GM18526 (cell line): Measurements from ENCODE around the gene LAP3.

Experiments
- POLR2A ChIP-seq: IDR thresholded peaks from 3 replicates; pipeline ENCODE4 v1.6.1; 2011; ENCODE audit not compliant: insufficient read length; ENCODE audit errors: extremely low read depth

The LAP3 gene

DNA sequence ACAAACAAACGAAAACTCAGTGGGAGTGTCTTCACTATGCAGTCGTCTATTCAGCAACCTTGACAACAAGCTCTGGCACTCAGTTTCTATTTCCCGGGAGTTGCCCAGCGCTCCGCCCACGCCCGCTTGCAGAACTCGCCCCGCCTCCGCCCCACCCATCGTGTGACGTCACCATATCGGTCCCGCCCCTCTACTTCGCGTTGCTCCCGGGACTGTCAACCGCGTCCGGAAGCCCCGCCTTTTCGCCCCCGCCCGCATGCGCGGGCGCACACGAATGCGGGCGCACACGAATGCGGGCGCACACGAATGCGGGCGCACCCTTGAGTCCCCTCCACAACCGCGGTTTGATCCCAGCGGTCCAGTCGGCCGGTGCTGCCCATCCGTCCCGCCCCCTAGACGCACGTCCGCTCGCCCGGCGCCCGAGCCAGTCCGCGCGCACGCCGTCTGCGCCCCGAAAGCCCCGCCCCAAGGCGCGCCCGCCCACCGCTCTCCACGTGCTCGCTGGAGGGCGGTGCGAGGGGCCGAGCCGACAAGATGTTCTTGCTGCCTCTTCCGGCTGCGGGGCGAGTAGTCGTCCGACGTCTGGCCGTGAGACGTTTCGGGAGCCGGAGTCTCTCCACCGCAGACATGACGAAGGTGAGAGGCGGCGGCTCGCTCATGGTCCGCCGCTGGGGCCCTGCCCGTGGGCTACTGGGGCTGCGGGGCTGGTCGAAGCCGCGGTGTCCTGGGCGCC is at the start of gene LAP3:
Gene LAP3, plus strand, starts transcription at position 267 of the 733 bp plus-strand sequence. Its CDS starts 268 bp downstream, at position 535.
- TF ChIP-seq POLR2A: peak; percentile 99

DNA sequence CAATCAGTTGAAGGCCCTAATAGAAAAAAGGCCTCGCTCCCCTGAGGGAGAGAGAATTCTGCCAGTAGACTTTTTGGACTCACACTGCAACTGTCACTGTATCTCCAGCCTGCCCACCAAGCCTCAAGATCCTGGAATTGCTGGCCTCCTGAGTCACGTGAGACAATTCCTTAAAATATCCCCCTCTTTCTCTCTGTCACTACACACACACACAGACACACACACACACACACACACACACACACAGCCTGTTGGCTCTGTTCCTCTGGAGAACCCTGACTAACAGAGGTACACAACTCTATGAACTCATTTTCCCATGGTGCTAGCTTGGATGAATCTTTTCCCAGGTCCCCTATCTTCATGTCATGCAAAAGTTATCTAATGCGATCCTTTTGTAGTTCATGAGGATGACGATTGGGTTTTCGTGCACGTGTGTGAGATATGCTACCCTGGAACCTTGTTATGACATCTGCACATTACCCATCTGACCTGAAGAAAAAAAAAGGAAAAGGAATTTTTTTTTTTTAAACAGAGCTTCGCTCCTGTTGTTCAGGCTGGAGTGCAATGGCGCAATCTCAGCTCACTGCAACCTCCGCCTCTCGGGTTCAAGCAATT is 48.3 kb upstream of the LAP3 start:
- no peak for TF ChIP-seq POLR2A

- no peak for TF ChIP-seq POLR2A
Observed at GRCh38 chr4:17531538-17532285, 45.3 kb upstream of the LAP3 start.

GRCh38 chr4:17534705-17535104 is 42.3 kb upstream of the LAP3 start:
- no peak for TF ChIP-seq POLR2A

DNA sequence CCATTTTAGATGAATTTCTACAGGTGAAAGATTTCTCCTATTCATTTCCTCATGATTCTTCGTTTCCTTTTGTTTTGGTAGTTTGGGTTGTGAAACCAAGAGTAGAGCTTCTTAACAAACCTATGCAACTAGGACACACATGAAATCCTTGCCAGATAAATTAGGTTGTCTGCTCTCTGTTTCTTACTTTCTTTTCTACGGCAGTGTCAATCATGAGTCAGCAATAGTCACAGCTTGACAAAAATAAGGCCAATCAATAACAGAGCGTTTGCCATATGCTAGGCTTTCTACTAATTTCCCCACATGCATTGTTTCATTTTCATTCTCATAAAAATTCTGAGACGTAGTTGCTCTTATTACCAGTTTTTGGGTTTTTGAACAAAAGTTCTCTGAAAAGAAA is 41.8 kb upstream of the LAP3 start:
- no peak for TF ChIP-seq POLR2A

DNA sequence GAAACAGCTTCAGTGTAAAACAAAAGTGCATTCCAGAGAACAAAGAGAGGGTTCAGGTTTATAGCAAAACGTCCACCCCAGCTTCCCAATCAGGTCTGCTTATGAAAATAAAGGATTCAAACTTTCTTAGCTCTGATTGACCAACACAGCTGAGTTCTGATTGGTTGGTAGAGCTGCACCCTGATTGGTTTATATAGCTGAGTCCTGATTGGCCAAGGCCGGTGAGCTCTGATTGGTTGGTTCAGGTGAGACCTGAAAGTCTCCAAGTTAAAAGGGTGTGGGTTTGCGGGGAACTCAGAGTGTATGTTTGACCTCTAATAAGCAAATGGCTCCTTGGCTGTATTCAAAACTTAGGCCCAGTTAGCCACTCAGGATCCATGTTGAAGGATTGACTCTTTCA is 41.1 kb upstream of the LAP3 start:
- TF ChIP-seq POLR2A: no peak

- no peak for TF ChIP-seq POLR2A
Observed at GRCh38 chr4:17544205-17544604, 32.8 kb upstream of the LAP3 start.

DNA sequence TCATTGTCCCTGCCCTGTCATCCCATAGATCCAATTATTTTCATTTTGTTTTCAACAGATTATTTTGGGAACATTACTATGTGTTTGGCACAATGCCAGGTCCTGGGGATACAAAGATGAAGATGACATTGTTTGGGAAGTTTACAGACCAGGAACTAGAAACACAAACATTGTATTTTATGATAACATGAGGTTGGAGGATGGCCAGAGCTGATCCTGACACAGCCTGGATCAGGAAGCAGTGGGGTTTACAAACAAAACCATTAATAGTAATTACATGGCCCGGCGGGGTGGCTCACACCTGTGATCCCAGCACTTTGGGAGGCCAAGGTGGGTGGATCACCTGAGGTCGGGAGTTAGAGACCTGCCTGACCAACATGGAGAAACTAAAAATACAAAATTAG is 32.2 kb upstream of the LAP3 start:
- TF ChIP-seq POLR2A: no peak

GRCh38 chr4:17545374-17546140 is 31.4 kb upstream of the LAP3 start:
- no peak for TF ChIP-seq POLR2A

DNA sequence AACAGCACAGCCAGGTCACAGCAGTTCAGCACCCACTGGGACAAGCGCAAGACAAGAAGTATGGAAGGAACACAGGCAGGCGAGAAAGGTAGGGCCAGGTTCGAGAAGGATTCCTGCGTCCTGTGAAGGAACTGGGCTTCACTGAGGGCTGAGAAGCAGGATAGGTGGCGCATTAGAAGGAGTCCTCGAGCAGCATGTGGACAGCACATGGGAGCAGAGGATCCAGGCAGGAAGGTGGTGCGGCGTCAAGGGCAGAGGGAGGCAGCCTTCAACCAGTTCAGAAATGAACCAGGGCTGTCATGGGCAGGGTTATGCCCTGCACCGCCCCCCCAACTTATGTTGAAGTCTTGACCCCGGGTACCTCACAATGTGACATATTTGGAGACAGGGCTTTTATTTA is 30.8 kb upstream of the LAP3 start:
- no peak for TF ChIP-seq POLR2A

- no peak for TF ChIP-seq POLR2A
Observed at GRCh38 chr4:17546678-17547077, 30.3 kb upstream of the LAP3 start.

GRCh38 chr4:17550549-17550948 is 26.4 kb upstream of the LAP3 start:
- TF ChIP-seq POLR2A: no peak

- no peak for TF ChIP-seq POLR2A
Observed at GRCh38 chr4:17552427-17552826, 24.6 kb upstream of the LAP3 start.

DNA sequence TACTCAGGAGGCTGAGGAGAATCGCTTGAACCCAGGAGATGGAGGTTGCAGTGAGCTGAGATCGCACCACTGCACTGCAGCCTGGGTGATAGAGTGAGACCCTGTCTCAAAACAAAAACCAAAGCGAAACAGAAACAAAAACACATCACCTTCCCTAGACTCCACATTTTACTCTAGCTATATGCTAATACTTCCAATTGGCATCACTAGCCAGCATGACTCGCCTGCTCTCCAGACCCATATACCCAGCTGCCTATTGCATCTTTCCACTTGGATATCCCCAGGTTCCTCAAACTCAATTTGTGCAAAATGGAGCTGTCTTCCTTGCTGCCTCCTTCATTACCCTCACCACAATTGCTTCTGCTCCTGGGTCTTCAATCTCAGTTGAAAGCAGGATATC is 22.4 kb upstream of the LAP3 start:
- no peak for TF ChIP-seq POLR2A

DNA sequence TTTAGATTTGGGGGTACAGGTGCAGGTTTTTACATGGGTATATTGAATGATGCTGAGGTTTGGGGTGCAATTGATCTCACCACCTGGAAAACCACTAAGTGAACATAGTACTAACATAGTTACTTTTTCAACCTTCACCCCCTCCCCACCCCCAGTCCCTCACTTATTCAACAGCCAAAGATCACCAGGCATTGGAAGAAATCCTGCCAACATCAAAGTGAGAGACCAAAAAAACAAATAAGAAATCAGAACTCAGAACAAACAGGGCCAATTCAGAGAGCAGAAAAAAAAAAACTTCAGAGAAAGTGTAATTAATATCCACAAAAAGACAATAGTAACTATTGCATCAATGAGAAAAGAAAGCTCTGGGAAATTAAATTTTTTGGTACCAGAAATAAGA is 20.5 kb upstream of the LAP3 start:
- TF ChIP-seq POLR2A: no peak
